SK-N-MC (cell line): ENCODE data around the gene CCDC28B.
A peak's percentile ranks its signal among the peaks of the same experiment; 100 is the strongest.
"Not testable (repeated sequence)": the region's sequence is repeated elsewhere in the genome, so short reads cannot be mapped to it uniquely, and the experiment has no call there.

Source experiments
- DNase-seq: peaks from one replicate; pipeline ENCODE4 v3.0.0-alpha.2; 2011; ENCODE audit warnings: low read depth, low spot score
- H3K27ac ChIP-seq: fragments of 200-600 bp; sonication (generic); 2 replicates; pipeline ENCODE4 v1.5.1; 2016; ENCODE audit warnings: mixed run types
- H3K36me3 ChIP-seq: fragments of 200-600 bp; sonication (generic); 2 replicates; pipeline ENCODE4 v1.6.1; 2017; ENCODE audit warnings: antibody characterized with exemption, low read length, mixed read lengths; ENCODE audit not compliant: insufficient read depth
- H3K4me3 ChIP-seq: fragments of 200-600 bp; sonication (generic); 2 replicates; pipeline ENCODE4 v1.5.1; 2016
- H3K9ac ChIP-seq: fragments of 200-600 bp; sonication (generic); 2 replicates; pipeline ENCODE4 v1.8.0; 2017; ENCODE audit warnings: mixed run types, mixed read lengths; ENCODE audit not compliant: insufficient read length
- H3K9me3 ChIP-seq: fragments of 200-600 bp; sonication (generic); 2 replicates; pipeline ENCODE4 v1.6.1; 2017; ENCODE audit warnings: low read depth, mild to moderate bottlenecking, antibody characterized with exemption, low read length, moderate library complexity, mixed read lengths
- EZH2 ChIP-seq: fragments of 200-600 bp; sonication (generic); IDR thresholded peaks from one replicate; pipeline ENCODE4 v1.6.1; 2017; ENCODE audit warnings: antibody characterized with exemption
- FOXP2 ChIP-seq: optimal IDR thresholded peaks from 2 replicates; pipeline ENCODE3; 2011; ENCODE audit warnings: mild to moderate bottlenecking, moderate library complexity; ENCODE audit not compliant: insufficient read depth; ENCODE audit errors: extremely low read length, control extremely low read depth
- POLR2AphosphoS5 ChIP-seq: IDR thresholded peaks from 2 replicates; pipeline ENCODE4 v1.6.1; 2012; ENCODE audit warnings: mild to moderate bottlenecking, low read depth, low read length, borderline replicate concordance

CCDC28B gene

DNA sequence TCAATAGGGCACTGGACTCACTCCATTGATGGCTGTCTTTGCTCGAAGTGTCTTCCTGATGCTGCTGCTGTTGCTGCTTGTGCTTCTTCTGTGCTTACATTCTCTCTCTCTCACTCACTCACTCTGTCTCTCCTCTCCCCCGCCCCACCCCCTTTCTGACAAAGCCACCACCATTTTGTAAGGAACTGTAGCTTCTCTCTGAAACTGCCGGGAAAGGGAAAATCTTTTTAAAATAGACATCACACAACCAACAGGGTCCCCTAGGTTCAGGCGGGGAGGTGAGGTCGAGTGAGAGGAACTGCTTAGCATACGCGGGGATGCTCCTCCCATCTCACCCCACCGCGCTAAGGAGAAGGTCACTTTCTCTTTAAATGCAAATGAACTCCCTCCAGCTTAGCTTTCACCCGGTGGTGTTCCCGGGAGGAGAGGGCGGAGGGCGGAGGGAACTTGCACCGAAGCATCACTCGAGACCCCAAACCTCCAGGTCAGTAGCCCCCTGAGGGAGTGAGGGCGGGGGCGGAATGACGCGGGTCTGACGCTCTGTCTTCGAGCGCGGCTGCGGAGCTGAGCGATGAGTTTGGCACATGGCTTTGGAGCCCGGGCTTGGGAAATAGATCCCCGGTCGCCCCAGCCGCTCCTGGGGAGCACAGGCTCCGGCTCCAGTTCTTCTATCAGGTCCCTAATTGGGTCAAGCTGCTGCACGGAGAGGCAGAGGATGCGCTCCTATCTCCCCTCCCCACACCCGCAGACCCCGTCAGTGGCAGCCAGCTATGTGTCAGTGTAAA lies at the start of gene CCDC28B:
Gene CCDC28B, plus strand, starts transcription at position 370 of the 785 bp plus-strand sequence. CDS start 1,341 bp downstream, outside the sequence.
- H3K9me3 ChIP-seq: no peaks in the 10 kb centered on the region
- DNase-seq: no peak
- H3K9ac ChIP-seq: peak within 1 kb of the TSS; percentile 79
- peaks cover 3% of the 10 kb centered on the region; the same call in 1 of the 2 replicates for H3K36me3 ChIP-seq
- peak within 1 kb of the TSS; percentile 96 for H3K4me3 ChIP-seq
- TF ChIP-seq FOXP2 (no peak), POLR2AphosphoS5 (peak; percentile 46; the same call in 1 of the 2 replicates)
- H3K27ac ChIP-seq: peak within 1 kb of the TSS; percentile 79

DNA sequence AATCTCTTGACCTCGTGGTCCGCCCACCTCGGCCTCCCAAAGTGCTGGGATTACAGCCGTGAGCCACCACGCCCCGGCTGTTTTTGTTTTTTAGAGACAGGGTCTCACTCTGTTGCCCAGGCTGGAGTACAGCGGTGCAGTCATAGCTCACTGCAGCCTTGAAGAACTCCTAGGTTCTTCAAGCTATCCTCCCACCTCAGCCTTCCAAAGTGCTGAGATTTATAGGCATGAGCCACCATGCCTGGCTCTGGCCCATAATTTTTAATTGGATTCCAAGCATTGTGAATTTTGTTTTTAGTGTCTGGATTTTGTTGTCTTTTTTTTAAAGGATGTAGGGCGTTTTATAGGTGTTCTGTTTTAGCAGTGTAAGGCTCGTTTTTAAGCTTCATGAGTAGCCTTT lies 49.5 kb upstream of the CCDC28B start:
- TF ChIP-seq EZH2 (no peak), FOXP2 (no peak), POLR2AphosphoS5 (no peak)
- Histone ChIP-seq H3K36me3 (peaks cover 10% of the 10 kb centered on the region), H3K9ac (peak overlapping the region; percentile 38), H3K27ac (peak overlapping the region; percentile 95), H3K9me3 (0 out of 2 replicates have a peak, but pooled peaks cover 5% of the 10 kb centered on the region), H3K4me3 (peak overlapping the region; percentile 72)
- no peak for DNase-seq

DNA sequence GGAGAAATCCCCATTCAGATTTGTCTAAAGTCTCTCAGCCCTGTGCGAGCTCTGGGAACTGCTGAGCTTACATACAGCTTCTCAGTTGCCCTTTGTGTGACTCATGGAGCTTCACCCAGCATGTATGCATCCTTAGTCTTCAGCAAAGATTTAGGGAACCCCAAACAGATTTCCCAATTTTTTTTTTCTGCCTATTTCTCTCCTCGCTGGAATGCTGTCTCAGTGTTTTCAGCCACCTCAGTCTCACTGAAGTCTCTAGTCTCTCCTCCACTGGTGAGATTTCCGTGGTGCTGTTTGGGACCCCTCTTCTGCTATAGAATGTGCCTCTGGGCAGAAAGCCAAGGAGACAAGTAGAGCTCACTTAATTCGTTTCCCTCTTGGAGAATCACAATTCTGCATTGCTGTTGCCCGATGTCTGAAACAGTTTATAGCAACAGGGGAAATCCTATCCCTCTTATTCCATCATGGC lies 49.0 kb upstream of the CCDC28B start:
- H3K36me3 ChIP-seq: peaks cover 15% of the 10 kb centered on the region
- TF ChIP-seq POLR2AphosphoS5 (no peak), EZH2 (no peak), FOXP2 (no peak)
- H3K4me3 ChIP-seq: peak overlapping the region; percentile 72
- DNase-seq: peak; percentile 84
- H3K27ac ChIP-seq: peak overlapping the region; percentile 95
- H3K9me3 ChIP-seq: 0 out of 2 replicates have a peak, but pooled peaks cover 5% of the 10 kb centered on the region
- H3K9ac ChIP-seq: peak overlapping the region; percentile 38

DNA sequence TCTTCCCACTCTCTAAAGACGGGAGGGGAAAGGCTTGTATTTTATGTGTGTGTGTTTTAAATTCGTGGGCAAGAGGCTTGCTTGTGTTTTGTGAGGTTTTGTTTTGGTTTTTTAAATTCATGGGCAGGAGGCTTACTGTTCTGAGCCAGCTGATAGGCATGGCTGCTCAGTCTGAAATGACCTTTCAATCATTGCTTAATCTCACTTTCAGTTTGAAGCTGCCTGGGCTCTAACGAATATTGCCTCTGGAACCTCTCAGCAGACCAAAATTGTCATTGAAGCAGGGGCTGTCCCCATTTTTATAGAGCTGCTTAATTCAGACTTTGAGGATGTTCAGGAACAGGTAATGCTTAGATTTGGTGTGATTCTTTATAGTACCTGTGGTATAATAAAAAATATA lies 41.2 kb upstream of the CCDC28B start:
- no peak for TF ChIP-seq EZH2
- Histone ChIP-seq H3K27ac (no peak overlapping the region), H3K9me3 (no peaks in the 10 kb centered on the region), H3K36me3 (peaks cover 75% of the 10 kb centered on the region), H3K9ac (no peak overlapping the region), H3K4me3 (no peak overlapping the region)
- no peak for DNase-seq

DNA sequence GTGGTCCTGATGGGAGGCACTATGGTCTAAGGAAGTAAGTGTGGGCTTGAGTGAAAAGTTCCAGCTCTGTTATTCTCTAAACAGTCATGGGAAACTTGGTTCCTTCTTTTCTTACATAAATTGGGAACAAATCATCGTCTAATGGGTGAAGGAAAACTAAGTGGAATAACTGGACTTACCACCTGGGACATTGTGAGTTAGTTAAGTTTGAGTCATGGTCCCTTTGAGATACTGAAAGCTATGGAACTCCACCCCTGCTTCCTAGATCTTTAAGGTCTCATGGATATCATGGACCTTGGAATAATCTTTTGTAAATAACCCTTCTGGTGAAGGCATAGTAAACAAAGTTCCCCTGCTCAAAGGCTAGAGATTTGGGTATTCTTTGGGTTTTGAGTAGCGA lies 37.0 kb upstream of the CCDC28B start:
- DNase-seq: no peak
- Histone ChIP-seq H3K36me3 (peaks cover 73% of the 10 kb centered on the region), H3K27ac (no peak overlapping the region)

DNA sequence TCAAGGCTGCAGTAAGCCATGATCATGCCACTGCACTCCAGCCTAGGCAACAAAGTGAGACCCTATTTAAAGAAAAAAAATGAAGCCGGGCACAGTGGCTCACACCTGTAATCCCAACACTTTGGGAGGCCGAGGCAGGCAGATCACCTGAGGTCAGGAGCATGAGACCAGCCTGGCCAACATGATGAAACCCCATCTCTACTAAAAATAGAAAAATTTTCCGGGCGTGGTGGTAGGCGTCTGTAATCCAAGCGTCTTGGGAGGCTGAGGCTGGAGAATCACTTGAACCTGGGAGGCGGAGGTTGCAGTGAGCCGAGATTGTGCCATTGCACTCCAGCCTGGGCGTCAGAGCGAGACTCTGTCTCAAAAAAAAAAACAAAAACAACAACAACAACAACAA lies 34.8 kb upstream of the CCDC28B start:
- not testable (repeated sequence) for H3K4me3 ChIP-seq, H3K9me3 ChIP-seq, H3K9ac ChIP-seq, H3K27ac ChIP-seq, DNase-seq
- peaks cover 72% of the 10 kb centered on the region for H3K36me3 ChIP-seq

More for the DNA sequence above, 37.0 kb upstream of the CCDC28B start:
- Histone ChIP-seq H3K9ac (no peak overlapping the region), H3K4me3 (no peak overlapping the region), H3K9me3 (no peaks in the 10 kb centered on the region)
- TF ChIP-seq POLR2AphosphoS5 (no peak), FOXP2 (no peak), EZH2 (no peak)

DNA sequence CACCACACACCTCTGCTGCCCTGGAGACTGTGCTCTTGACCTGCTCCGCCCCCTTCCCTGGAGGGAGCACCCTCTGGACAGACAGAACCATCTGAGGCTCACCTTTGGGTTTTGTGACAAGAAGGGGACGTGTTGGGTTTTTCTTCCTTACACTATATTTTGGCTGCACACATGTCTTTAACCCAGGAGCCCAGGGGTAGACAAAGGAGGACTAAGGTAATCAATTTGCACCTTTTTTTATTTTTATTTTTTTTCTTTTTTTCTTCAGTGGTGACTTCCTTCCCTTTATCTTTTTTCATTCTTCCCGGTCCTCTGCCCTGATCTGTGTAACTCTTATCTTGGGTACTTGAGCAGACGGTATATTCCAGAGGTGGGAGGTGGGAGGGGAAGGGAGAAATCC lies 29.4 kb upstream of the CCDC28B start:
- Histone ChIP-seq H3K4me3 (no peak overlapping the region), H3K27ac (no peak overlapping the region), H3K9me3 (no peaks in the 10 kb centered on the region), H3K36me3 (peaks cover 62% of the 10 kb centered on the region), H3K9ac (no peak overlapping the region)
- no peak for TF ChIP-seq FOXP2
- no peak for TF ChIP-seq POLR2AphosphoS5
- no peak for DNase-seq

DNA sequence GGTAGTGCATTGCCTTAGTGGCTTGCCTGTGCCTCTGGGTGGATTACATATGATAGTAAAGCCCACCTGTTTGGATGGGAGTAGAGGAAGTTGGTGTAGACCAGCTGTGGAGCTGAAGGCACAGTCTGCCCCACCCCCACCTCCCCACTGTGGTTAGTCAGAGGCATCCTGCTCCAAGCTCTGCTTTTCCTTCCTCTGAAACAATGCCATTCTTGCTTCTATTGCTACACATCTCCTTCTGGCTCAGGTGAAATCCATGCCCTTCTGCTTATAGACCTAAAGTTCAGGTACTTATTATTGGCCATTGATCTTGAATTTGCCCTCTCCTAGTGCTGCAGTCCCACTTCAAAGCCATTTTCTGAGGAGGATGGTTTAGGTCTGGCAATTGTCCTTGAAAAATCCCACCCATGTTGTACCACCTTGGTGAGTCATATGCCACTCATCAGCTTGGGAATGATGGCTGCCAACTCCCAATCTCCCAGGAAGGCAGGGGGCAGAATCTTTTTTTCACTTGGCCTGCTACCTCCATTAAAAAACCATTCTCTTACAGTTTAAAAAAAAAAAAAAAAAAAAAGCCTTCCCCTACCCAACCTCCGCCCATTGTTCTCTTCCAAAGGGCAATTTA lies 27.7 kb upstream of the CCDC28B start:
- Histone ChIP-seq H3K36me3 (peaks cover 50% of the 10 kb centered on the region), H3K9me3 (no peaks in the 10 kb centered on the region), H3K27ac (no peak overlapping the region), H3K4me3 (no peak overlapping the region), H3K9ac (no peak overlapping the region)
- DNase-seq: no peak
- TF ChIP-seq EZH2: no peak
- no peak for TF ChIP-seq FOXP2
- TF ChIP-seq POLR2AphosphoS5: no peak
